HEK293 (cell line): ENCODE measurements around the gene SEMA3F.

Source experiments
- ZNF558 ChIP-seq: fragments of 450-650 bp; formaldehyde crosslinking; IDR thresholded peaks from 2 replicates; pipeline ENCODE4 v1.5.1; 2016; ENCODE audit warnings: missing biosample characterization, missing genetic modification characterization
- TF ChIP-seq, protein P1 (sequence below): fragments of 450-650 bp; formaldehyde crosslinking; IDR thresholded peaks from 2 replicates; pipeline ENCODE4 v1.5.1; 2016; ENCODE audit warnings: missing biosample characterization, missing genetic modification characterization

DNA sequence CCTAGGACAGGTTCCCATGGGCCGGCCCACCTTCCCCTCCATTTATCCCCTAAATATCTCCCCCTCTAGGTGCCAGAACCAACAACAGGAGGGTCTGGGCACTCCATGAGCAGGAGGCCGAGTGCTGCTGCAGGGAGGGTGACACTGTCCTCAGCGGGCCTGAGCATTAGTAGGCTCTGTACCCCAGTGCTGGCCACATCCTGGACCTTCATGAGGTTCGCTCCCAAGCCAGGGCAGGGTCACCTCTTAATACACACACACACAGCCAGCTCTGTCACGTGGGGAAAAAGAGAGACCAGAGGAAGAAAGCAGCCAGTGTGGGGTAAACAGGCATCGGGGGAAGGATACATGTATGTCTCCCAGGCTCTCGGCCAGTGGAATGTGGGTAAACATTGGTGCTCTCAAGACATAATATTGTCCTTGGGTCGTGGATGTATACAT is 27.9 kb upstream of the SEMA3F start:
- TF ChIP-seq, protein P1, sequence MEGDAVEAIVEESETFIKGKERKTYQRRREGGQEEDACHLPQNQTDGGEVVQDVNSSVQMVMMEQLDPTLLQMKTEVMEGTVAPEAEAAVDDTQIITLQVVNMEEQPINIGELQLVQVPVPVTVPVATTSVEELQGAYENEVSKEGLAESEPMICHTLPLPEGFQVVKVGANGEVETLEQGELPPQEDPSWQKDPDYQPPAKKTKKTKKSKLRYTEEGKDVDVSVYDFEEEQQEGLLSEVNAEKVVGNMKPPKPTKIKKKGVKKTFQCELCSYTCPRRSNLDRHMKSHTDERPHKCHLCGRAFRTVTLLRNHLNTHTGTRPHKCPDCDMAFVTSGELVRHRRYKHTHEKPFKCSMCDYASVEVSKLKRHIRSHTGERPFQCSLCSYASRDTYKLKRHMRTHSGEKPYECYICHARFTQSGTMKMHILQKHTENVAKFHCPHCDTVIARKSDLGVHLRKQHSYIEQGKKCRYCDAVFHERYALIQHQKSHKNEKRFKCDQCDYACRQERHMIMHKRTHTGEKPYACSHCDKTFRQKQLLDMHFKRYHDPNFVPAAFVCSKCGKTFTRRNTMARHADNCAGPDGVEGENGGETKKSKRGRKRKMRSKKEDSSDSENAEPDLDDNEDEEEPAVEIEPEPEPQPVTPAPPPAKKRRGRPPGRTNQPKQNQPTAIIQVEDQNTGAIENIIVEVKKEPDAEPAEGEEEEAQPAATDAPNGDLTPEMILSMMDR (tag by site-specific recombination) = no peak
- TF ChIP-seq ZNF558 (tag by site-specific recombination) = no peak
